TTC549 (cell line): ENCODE measurements around the gene RECK.

Source experiments
- FAIRE-seq: peaks from 2 replicates; lab custom pipeline; 2012; peaks lifted over from hg19 to GRCh38; lab: Jason Lieb, UNC

The RECK gene

DNA sequence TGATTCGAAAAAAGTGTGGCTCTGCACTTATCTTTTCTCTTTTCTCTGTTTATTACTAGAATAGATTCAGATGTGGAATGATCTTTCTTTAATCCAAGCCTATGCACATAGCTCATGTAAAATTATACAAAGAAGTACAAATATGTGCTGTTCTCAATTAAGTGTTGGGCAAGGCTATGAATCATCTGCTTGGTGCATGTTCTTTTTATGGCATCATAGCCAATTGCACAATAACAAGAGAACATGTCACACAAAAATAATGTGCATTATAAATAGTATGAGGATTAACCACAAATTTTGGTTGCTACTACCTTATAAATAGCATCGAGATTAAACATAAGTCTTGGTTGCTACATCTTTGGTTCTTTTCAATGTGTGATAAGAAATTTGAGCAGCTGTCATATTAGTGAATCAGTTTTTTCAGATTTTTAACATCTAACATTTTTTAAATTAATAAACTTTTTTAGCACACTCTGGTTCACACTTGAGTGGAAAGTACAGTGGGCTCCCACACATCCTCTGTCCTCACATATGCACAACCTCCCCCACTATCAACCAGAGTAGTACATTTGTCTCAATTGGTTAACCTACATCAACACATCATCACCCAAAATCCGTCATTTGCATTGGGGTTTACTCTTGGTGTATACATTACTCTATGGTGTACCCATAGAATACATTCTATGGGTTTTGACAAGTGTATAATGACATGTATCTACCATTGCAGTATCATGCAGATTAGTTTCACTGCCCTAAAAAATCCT is 6.8 kb upstream of the RECK start:
- no peak for FAIRE-seq

DNA sequence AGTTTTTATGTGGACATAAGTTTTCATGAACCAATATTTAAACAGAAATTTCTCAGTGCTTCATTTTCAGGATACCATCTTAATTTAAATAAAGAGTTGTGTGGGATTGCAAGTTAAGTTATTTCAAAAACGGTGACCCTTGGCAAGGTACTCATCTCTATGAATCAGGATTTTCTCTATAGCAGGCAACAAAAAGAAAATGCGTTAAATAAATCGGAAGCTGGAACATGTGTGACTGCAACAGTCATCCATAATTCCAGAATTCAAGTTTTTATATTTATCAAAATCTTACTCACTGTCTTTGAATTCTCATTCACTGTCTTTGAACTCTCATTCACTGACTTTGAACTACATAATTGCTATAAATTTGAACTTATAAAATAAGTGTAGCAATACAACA is 5.8 kb upstream of the RECK start:
- FAIRE-seq = no peak

DNA sequence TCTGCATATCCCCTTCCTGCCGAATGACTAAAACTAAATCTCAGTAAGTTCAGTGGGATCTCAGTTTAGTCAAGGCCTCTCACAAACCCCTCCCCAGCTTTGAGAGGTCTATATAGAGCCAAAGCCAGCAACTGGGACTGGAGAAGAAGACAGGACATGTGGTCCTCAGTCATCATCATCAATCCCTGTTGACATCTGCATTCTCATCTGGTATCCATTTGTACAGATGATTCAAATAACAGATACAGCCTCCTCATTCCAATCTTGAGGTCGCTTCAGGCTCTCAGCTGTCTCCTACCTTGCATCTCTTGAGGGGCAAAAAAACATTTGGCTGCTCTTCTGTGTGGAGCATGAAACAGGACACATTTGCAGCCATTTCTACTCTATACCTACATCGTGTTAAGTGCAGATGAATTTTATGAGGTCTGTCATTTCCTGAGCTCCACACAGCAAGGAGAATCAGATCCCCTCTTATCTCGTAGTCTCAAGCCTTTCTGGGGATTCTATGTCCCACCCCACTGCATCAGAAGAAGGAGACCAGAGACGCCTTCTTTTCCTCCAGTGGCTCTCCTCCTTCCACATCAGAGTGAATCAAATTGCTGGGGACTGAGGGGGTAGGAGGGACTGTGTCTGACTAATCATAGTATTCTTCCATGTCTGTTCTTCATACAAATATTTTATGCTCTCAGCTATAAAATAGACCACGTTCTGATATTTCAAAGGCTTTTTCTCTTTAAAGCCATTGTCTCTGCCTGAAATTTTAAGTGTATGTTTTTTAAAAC is 4.7 kb upstream of the RECK start:
- FAIRE-seq = no peak

DNA sequence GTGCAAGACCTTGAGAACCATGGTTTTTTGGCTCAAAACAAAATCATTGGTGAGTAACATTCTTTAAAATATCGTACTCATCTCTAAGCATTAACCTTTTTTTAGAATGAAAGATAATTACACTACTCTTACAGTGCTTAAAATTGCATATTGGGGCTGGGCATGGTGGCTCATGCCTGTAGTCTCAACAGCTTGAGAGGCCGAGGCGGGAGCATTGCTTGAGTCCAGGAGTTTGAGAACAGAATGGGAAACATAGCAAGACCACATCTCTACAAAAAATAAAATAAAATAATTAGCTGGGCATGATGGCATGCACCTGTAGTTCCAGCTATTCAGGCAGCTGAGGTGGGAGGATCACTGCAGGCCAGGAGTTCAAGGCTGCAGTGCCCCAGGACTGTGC is 2.9 kb upstream of the RECK start:
- FAIRE-seq = no peak

DNA sequence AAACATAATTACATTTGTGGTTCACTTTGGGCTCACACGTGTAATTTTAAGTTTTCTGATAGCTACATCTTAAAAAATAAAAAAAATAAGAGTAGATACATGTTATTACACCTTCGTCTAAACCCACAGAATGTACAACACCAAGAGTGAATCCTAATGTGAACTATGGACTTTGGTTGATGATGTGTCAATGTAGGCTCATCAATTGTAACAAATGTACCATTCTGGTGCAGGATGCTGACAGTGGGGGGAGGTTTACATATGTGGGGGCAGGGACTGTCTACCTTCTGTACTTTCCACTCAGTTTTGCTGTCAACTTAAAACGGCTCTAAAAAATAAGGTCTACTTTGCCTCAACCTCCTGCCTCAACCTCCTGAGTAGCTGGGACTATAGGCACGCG is 2.5 kb upstream of the RECK start:
- FAIRE-seq = no peak

DNA sequence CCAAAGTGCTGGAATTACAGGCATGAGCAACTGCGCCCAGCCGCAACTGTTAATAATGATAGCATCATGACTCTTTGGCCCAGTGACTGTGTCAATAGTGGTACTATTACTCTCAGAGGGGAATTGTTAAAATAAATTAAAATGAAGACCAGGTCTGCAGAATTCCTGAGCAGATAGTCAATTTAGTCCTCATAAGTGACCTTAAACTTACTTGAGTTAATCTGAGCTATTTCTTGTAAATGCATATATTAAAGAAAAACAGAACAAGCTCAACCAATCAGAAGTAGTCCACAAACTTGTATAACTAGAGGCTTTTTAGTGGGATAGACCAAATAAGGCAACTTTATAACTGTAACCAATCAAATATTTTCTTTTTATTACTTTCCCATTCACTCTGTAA is 1.7 kb upstream of the RECK start:
- no peak for FAIRE-seq

DNA sequence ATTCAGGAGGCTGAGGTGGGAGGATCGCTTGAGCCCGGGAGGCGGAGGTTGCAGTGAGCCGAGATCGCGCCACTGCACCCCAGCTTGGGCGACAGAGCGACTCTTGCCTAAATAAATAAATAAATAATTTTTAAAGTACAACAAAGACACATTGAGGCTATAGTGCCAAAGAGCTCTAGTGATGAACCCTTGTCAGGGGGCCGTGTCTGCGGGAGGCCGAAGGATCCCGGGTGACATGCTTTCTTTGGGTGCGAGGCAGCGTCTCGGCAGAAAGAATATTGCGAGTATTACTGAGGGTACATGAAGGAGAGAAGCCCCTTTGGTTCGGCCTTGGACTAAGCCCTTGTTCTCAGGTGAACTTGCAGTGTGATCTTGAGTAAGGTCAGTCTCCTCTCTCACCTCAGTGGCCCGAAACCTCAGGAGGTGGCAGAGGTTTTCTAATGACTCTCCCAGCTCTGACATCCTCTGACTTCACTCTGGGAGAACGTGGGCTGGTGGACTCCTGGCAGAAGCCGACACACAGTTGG is 397 bp upstream of the RECK start:
- FAIRE-seq = no peak

DNA sequence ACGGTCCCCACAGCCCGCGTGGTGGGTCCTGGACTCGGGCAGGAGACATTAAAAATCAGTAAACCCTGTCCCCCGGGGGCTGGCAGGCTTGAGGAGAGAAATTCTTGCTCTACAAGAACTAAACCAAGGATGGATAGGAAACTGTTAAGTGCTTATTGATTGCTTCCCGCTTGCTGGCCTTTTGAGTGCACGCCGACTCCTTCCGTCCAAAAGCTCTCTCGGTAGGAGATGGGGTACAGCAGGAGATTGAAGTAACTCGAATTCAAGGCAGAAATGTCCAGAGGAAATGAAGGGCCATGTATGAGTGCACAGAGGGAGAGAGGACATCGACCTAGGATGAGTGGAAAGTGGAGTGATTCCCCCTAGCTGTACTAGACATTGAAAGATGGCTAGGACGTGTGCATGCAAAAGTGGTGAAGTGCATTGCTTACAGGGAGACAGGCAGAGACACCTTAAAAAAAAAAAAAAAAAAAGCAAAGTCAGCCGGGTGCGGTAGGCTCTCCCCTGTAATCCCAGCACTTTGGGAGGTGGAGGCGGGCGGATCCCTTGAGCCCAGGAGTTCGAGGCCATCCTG is 923 bp downstream of the RECK start:
- FAIRE-seq = no peak

DNA sequence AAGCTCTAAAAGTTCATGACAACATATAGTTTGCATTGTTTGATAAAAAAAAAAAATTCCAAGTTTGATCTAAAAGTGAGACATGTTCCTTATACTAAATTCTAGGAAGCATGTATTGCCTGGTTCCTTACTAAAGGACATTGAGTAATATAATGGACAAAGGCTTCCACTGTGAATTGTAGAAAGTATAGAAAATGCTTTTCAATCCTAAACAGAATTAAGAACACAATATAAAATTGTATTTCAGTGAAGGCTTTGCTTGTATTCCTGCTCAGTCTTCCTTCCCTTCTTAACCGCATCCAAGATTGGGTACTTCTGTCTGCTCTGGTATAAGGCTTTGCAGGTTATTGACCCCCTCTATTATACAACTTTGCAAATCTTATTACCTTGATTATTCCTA is 2.4 kb downstream of the RECK start:
- no peak for FAIRE-seq

DNA sequence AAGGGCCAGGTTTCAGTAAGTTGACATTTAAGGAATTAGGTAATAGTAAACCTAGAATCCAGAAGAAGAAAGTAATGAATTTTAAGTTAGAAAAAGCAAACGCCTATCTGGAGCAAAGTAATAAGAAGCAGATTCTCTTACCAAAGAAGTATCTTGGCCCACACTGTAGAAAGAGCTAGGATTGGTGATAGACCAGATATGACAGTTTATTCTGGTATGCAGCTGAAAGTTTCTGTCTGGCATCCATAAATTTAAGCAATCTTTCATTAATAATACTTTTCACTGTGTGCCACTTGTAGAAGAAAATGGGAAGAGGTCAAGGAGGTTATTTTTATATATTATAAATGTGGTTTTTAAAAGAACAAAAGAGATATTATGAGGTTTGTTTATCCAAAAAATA is 3.0 kb downstream of the RECK start:
- FAIRE-seq = no peak

DNA sequence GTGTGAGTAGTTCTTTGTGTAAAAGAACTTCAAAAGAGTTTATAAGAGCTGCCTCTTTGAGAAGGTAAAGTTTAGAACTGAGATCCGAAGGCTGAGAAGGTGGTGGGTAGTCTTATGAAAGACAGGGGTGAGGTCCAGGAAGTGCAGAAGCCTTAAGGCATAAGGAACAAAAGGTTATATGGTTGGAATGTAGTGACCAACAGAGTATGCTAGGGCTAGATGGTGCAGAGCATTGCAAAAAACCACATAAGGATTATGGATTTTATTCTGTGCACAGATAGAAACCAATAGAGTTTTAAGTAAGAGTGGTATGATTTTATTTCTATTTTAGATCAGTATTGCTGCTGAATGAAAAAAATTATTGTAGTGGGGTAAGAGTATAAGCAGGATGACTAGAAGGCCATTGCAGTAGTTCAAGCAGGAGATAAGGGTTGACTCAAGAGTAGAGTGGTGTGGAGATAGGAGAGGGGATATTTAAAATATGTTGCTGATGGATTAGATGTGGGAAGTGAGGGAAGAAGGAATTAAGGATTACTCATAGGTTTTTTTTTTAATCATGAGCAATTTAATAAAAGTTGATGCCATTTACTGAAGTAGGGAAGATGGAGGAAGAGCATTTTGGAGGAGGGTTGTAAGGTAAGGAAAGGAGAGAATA is 3.7 kb downstream of the RECK start:
- no peak for FAIRE-seq

DNA sequence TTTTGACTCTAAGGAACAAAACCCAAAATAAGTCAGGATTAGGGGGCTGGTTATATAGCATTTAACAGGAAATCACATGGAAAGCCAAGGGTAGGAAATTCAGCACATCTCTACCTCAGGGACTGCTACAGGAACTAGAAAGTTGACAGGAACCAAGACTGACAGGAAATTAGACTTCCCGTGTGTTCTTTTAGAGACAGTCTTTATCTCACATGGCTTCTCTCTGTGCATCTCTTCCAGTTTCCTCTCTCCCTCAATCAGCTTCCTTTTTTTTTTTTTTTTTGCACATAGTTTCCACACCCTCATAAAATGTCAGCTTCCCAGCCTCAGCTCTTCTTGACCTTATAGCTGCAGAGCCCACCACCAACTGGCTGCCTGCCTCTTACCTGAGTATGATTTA is 4.8 kb downstream of the RECK start:
- no peak for FAIRE-seq

DNA sequence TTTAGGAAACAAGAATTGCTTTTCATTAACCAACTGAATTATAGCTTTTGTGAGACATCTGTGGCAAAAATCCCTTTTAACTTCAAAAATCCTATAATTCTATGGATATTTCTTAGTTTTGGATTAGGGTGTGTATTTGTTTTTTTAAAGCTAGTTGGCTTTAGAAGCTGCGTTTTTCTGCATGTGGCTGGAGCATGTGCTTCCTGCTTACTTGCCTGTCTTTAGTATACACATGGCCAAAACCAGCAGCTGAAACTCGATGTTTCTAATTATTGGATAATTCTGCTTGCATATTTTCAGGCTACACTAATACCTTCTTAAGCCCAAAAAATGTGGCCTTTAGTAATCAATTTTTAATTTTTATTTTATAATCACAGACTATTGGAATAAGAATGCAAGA is 8.9 kb downstream of the RECK start:
- no peak for FAIRE-seq

DNA sequence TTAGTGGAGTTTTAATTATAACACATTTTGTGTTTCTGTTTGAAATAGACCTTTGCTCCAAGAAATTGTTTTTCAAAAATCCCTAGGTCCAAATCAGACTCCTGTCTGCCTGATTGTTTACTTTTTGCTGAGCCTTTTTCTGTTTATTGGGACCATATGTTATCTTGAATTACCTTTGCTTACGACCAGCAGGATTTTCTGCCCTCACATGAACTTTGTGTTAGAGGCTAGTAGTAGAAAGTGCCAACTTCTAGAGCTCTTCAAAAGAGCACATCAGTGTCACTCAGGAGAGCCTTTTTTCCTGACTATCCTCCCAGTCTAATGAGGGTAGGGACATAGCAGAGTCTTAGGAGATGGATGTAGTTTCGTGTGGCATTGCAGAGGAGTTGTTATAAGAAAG is 10.2 kb downstream of the RECK start:
- FAIRE-seq = no peak

DNA sequence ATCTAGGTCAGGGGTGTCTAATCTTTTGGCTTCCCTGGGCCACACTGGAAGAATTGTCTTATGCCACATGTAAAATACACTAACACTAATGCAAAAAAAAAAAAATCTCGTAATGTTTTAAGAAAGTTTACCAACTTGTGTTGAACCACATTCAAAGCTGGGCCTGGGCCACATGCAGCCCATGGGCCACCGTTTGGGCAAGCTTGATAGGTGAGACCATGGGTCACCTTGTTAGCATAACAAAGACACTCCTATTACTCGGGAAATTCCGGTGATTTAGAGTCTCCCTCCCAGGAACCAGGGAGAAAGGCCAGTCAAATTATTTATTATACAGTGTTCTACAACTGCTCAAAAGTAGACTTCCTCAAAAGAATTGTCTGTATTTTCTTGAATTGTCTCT is 12.7 kb downstream of the RECK start:
- FAIRE-seq = no peak

DNA sequence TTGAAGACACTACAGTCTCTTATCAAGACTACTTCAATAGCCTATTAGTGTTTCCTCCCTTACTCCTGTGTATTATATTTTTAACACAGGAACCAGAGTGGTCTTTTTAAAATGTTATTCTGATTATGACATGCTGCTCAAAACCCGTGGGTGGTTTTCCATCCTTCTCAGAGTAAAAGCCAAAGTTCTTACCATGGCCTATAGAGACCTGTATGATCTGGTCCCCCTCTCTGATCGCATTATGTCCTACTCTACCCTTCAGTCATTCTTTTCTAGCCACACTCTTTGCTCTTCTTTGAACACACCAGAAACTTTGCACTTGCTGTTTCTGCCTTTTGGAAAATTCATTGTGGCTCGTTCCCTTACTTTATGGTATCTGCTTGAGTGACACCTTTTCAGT is 13.8 kb downstream of the RECK start:
- FAIRE-seq = no peak

DNA sequence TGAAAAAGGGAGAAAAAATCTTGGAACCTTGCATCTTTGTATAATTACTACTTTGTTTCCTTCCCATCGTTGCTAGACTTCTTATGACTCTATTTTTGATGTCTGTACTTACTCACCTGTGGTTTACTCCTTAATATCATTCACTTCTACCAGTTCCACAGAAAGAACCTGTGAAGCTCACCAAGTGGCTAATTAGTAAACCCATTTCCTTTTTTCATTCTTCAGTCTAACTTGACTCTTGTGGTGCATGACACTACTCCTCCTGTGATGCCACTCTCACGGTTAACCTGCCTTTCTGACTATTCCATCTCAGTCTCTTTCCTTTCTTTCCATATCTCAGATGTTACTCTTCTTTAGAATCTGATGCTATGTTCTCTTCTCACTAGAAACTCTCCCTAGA is 14.6 kb downstream of the RECK start:
- FAIRE-seq = no peak

DNA sequence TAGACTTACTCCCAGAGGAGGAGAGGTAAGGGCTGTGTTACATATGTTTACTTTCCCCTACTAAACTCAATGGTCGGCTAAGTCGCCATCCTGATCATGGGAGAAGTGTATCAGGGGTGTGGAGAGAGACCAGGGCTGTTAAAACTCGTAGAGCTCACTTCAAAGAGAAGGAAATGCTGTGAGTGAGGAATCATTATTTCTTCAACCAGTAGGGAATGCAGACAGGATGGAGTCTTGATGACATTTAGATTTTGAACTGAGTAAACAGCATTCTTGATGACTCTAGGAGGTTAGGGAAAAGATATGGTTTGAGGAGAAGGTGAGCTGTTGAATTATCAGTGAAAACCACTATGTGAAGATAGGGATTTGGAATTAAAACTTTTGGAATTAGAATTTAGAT is 17.3 kb downstream of the RECK start:
- no peak for FAIRE-seq

DNA sequence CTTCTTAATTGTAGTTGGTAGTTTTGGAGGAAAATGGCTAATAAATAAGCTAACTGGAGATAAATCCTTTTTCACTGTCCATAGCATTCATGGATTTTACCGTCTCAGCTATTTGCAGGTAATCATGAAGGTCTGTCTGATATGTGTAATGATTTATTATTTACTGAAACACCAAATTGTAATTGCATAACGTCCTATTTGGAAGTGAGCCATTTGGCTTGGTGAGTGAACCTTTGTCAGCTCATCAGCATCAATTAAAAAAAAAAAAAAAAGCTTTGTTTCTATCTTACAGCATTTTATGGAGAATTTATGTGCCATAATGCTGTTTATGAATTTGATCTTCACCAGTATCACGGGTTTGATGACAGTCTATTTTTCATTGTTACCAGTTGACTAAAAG is 20.2 kb downstream of the RECK start:
- FAIRE-seq = no peak

DNA sequence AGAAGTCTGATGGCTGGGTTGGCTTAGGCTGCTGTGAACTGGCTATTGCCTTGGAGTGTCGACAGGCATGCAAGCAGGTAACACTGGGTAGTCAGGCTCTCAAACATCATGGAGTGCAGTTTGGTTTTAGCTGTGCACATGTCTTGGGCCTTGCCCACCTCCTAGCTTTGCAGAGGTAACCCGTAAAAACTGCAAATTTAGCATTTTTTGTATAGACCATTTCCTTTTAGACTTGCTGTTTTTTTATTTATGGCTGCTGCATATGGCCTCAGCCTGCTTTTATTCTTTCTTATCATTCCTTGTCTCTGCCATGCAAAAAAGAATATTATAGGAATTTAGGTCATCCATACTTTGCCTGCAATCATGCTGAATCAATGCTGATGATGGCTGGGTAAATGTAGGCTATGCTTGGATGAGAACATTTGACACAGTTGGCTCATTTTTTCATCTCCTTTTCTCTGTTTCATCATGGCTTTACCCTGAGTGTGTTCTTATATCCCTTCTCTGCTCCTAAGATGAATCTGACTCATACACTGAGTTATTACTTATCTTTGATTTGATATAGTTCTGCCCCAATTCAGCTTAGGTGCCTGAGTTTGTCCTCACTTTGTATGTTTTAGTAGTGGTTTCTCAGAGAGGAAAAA is 27.2 kb downstream of the RECK start:
- FAIRE-seq = no peak

DNA sequence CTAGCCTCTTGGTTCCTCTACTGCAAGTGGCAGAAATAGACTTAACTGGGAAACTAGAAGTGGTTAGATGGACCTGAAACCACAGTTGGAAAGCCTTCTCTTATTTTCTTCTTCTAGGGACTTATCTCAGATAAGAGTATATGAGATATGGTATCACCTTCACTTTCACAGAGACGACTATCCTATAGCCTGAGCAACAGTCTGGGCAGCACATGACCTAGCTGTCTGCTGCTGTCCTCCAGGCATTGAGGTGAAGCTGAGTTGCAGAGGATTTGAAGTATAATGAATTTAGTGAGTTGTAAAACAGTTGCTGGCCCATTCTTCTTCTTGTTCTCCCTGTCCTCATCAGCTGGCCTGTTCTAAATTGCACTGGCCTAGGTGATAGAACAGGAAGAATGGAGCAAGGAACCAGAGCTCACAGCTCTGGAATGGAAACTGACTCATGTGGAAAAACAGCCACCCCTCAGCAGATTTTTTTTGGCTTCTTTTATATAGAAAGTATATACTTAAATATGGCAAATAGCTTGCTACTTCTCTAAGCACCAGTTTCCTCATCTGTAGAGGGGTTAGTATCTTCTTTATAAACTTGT is 27.8 kb downstream of the RECK start:
- FAIRE-seq = no peak

DNA sequence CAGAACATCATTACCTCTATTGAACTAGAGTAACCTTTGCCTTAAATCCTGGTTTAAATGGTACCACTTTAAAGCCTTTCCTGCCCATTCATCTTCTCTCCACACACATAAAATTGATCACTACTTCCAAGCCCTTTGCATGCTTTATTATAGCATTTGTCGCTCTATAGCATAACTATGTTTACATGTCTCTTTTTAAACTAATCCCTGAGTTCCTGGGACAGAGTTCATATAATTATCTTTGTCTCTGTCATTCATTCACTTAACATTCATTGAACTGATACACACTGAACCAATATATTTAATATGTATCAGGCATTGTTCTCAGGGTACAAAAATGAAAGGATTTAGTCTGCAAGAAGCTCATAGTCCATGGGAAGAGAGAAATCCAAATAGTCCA is 37.3 kb downstream of the RECK start:
- no peak for FAIRE-seq
